Keratinocyte (primary cell): ENCODE measurements around the gene SURF4. TPM values are rescaled to one million over a fixed set of nuclear protein-coding genes. Genes with fewer than 3 reads are reported as not detected.

ENCODE experiments used
- DNase-seq: peaks from one replicate; pipeline ENCODE4 v3.0.0-alpha.2; 2011; ENCODE audit warnings: low read depth, missing footprints, low spot score
- FAIRE-seq: peaks from 2 replicates; lab custom pipeline; 2011; peaks lifted over from hg19 to GRCh38; lab: Jason Lieb, UNC
- H2AFZ ChIP-seq: 2 replicates; pipeline ENCODE4 v1.6.0; 2012; ENCODE audit warnings: low read length, control low read depth, inconsistent platforms; ENCODE audit not compliant: control insufficient read depth
- H3K27ac ChIP-seq: 2 replicates; pipeline ENCODE4 v1.5.1; 2011; ENCODE audit warnings: low read length; ENCODE audit not compliant: control insufficient read depth, insufficient read depth
- H3K27me3 ChIP-seq: 3 replicates; pipeline ENCODE4 v1.6.0; 2011; ENCODE audit warnings: low read length; ENCODE audit not compliant: control insufficient read depth, insufficient read depth; ENCODE audit errors: extremely low read depth
- H3K36me3 ChIP-seq, 2 experiments: 2 replicates in 1 of 2; 3 replicates in 1 of 2; pipeline ENCODE4 v1.5.1; 2011; ENCODE audit warnings: low read length in 2 of 2, mild to moderate bottlenecking in 1 of 2; ENCODE audit not compliant: control insufficient read depth in 2 of 2, insufficient read depth in 2 of 2; ENCODE audit errors: extremely low read depth in 1 of 2
- H3K4me1 ChIP-seq: 3 replicates; pipeline ENCODE4 v1.5.1; 2011; ENCODE audit warnings: low read length; ENCODE audit not compliant: control insufficient read depth, insufficient read depth; ENCODE audit errors: extremely low read depth
- H3K4me2 ChIP-seq: 3 replicates; pipeline ENCODE4 v1.6.0; 2011; ENCODE audit warnings: low read depth, low read length; ENCODE audit not compliant: control insufficient read depth, insufficient read depth; ENCODE audit errors: extremely low read depth
- H3K4me3 ChIP-seq, 3 experiments: fragments of 200-600 bp in 1 of 3; sonication (generic) in 1 of 3; 2 replicates in 2 of 3; 3 replicates in 1 of 3; pipeline ENCODE4 v1.5.1; 2011 to 2016; ENCODE audit warnings: low read length in 3 of 3, mild to moderate bottlenecking in 3 of 3, control low read depth in 2 of 3, inconsistent platforms in 1 of 3, low read depth in 1 of 3, mixed read lengths in 1 of 3, mixed run types in 1 of 3, moderate library complexity in 1 of 3; ENCODE audit not compliant: control insufficient read depth in 2 of 3, insufficient read depth in 2 of 3; ENCODE audit errors: extremely low read depth in 1 of 3
- H3K79me2 ChIP-seq: 2 replicates; pipeline ENCODE4 v1.6.0; 2012; ENCODE audit warnings: low read length; ENCODE audit not compliant: control insufficient read depth, insufficient read depth
- H3K9ac ChIP-seq: 3 replicates; pipeline ENCODE4 v1.6.0; 2011; ENCODE audit warnings: low read length; ENCODE audit not compliant: control insufficient read depth, insufficient read depth; ENCODE audit errors: extremely low read depth
- H3K9me1 ChIP-seq: 3 replicates; pipeline ENCODE4 v1.6.0; 2011; ENCODE audit warnings: low read length; ENCODE audit not compliant: control insufficient read depth, insufficient read depth; ENCODE audit errors: extremely low read depth
- H3K9me3 ChIP-seq: 2 replicates; pipeline ENCODE4 v1.5.1; 2012; ENCODE audit warnings: low read depth, low read length; ENCODE audit not compliant: control insufficient read depth
- H4K20me1 ChIP-seq: 3 replicates; pipeline ENCODE4 v1.6.0; 2011; ENCODE audit warnings: low read length; ENCODE audit not compliant: control insufficient read depth, insufficient read depth; ENCODE audit errors: extremely low read depth
- CTCF ChIP-seq, 3 experiments: IDR thresholded peaks in 1 of 3; conservative IDR thresholded peaks in 1 of 3; optimal IDR thresholded peaks in 1 of 3; 2 replicates in 2 of 3; 3 replicates in 1 of 3; pipeline versions ENCODE3 to v1.5.1; 2011; ENCODE audit warnings: low read length in 3 of 3, mild to moderate bottlenecking in 3 of 3, moderate library complexity in 2 of 3, control low read depth in 1 of 3, inconsistent platforms in 1 of 3; ENCODE audit not compliant: insufficient read depth in 2 of 3; ENCODE audit errors: extremely low read depth in 1 of 3
- EZH2 ChIP-seq: IDR thresholded peaks from one replicate; pipeline ENCODE4 v1.6.1; 2012; ENCODE audit warnings: inconsistent platforms, mild to moderate bottlenecking, low read length, moderate library complexity
- dilution Hi-C: fragments of 300-500 bp; cut with MboI; formaldehyde crosslinking; loops from one replicate; pipeline ENCODE4 v1.7.0; 2020; ENCODE audit warnings: low sequenced_read_pairs; ENCODE audit not compliant: extremely low pct_ligation_motif_present
- polyA plus RNA-seq, 5 experiments: library from polyadenylated mRNA; depleted of rRNA in 3 of 5; stranded (reverse) in 3 of 5; stranded (forward) in 1 of 5; unstranded in 1 of 5; fragments of >200 nt; gene quantifications; 1 replicate in 1 of 5; 2 replicates in 3 of 5; 3 replicates in 1 of 5; pipeline versions ENCODE4 v1.2.1 to v1.2.3, GENCODE V29; 2011 to 2012; ENCODE audit warnings: missing spikeins in 2 of 5, low read depth in 1 of 5, low replicate concordance in 1 of 5

SURF4 gene
- polyA plus RNA-seq, 1 donor (not counting 4 experiments of a cell fraction or from before 2014, with no cell fraction given): 153 TPM

GRCh38 chr9:133421615-133422542 is 46.0 kb upstream of the SURF4 start, which contains the start of gene ADAMTS13:
Gene ADAMTS13, plus strand, starts transcription at chr9:133422367. Its CDS starts 77 bp downstream, at chr9:133422444.
- Histone ChIP-seq H3K4me1 (peaks cover 8% of the 10 kb centered on the region), H3K4me3 (no peak within 1 kb of the TSS), H3K4me2 (no peak within 1 kb of the TSS), H4K20me1 (no peaks in the 10 kb centered on the region), H3K27me3 (peaks cover 4% of the 10 kb centered on the region), H3K9ac (no peak within 1 kb of the TSS), H3K79me2 (peaks cover 7% of the 10 kb centered on the region), H3K9me3 (no peaks in the 10 kb centered on the region), H3K36me3 (no peaks in the 10 kb centered on the region), H3K9me1 (no peaks in the 10 kb centered on the region), H2AFZ (no peak within 1 kb of the TSS), H3K27ac (no peak within 1 kb of the TSS)
- no peak for FAIRE-seq
- TF ChIP-seq CTCF (optimal IDR thresholded peaks at IDR 0.05 in 1 of 3, IDR thresholded peaks at IDR 0.05 in 1 of 3, conservative IDR thresholded peaks at IDR 0.05 in 1 of 3; ENCODE audit: extremely low read depth in 1 of 3, insufficient read depth in 2 of 3, low read length in 3 of 3) (peak in 2 of 3 experiments; percentile 16 to 26), EZH2 (no peak)
- no peak for DNase-seq
- dilution Hi-C loops: no loop called here

- H3K9ac ChIP-seq: no peak overlapping the region
- H4K20me1 ChIP-seq: no peaks in the 10 kb centered on the region
- no peak for FAIRE-seq
- H3K4me3 ChIP-seq: no peak overlapping the region
- H3K36me3 ChIP-seq: peaks cover 2 to 4% of the 10 kb centered on the region in 2 experiments
- TF ChIP-seq CTCF (optimal IDR thresholded peaks at IDR 0.05 in 1 of 3, IDR thresholded peaks at IDR 0.05 in 1 of 3, conservative IDR thresholded peaks at IDR 0.05 in 1 of 3; ENCODE audit: extremely low read depth in 1 of 3, insufficient read depth in 2 of 3, low read length in 3 of 3) (no peak), EZH2 (no peak)
- H3K9me1 ChIP-seq: no peaks in the 10 kb centered on the region
- H3K4me1 ChIP-seq: peaks cover 14% of the 10 kb centered on the region
- peaks cover 22% of the 10 kb centered on the region for H3K79me2 ChIP-seq
- no peak for DNase-seq
- peaks cover 2% of the 10 kb centered on the region for H3K27me3 ChIP-seq
- H3K27ac ChIP-seq: no peak overlapping the region
- H2AFZ ChIP-seq: no peak overlapping the region
- dilution Hi-C loops: no loop called here
- H3K4me2 ChIP-seq: no peak overlapping the region
- H3K9me3 ChIP-seq: no peaks in the 10 kb centered on the region
These were observed 44.5 kb upstream of the SURF4 start for GRCh38 chr9:133420392-133420827.
